Fibroblast of lung (primary cell): ENCODE data around the gene TCP11. TPM values are rescaled to one million over a fixed set of nuclear protein-coding genes. Genes with fewer than 3 reads are reported as not detected.
A peak's percentile ranks its signal among the peaks of the same experiment; 100 is the strongest.

Experiments
- DNase-seq, 2 donors: peaks; one replicate each; pipeline versions ENCODE4 v3.0.0 to v3.0.0-alpha.2; 2010; ENCODE audit warnings: low read depth in 2 of 2
- H2AFZ ChIP-seq: 2 replicates; pipeline ENCODE4 v1.5.1; 2012; ENCODE audit warnings: low read length, control low read depth, inconsistent platforms
- H3K27ac ChIP-seq: 2 replicates; pipeline ENCODE4 v1.5.1; 2011; ENCODE audit warnings: low read length, control low read depth; ENCODE audit not compliant: insufficient read depth
- H3K27me3 ChIP-seq: 2 replicates; pipeline ENCODE4 v1.5.1; 2011; ENCODE audit warnings: mild to moderate bottlenecking, low read length; ENCODE audit not compliant: control insufficient read depth, insufficient read depth
- H3K36me3 ChIP-seq: 2 replicates; pipeline ENCODE4 v1.5.1; 2011; ENCODE audit warnings: low read length; ENCODE audit not compliant: control insufficient read depth, insufficient read depth
- H3K4me1 ChIP-seq: 2 replicates; pipeline ENCODE4 v1.5.1; 2011; ENCODE audit warnings: low read length; ENCODE audit not compliant: control insufficient read depth, insufficient read depth; ENCODE audit errors: extremely low read depth
- H3K4me2 ChIP-seq: 2 replicates; pipeline ENCODE4 v1.5.1; 2011; ENCODE audit warnings: low read length, control low read depth; ENCODE audit not compliant: insufficient read depth; ENCODE audit errors: extremely low read depth
- H3K4me3 ChIP-seq, 4 experiments: fragments of 200-600 bp in 1 of 4; sonication (generic) in 1 of 4; replicated peaks in 1 of 4; 2 replicates each; pipeline ENCODE4 v1.5.1; 2011 to 2016; ENCODE audit warnings: low read length in 4 of 4, low read depth in 3 of 4, mild to moderate bottlenecking in 3 of 4, control low read depth in 2 of 4, inconsistent platforms in 1 of 4, mixed read lengths in 1 of 4; ENCODE audit not compliant: insufficient read depth in 1 of 4; ENCODE audit errors: control extremely low read depth in 1 of 4
- H3K79me2 ChIP-seq: 2 replicates; pipeline ENCODE4 v1.5.1; 2012; ENCODE audit warnings: mild to moderate bottlenecking, low read length, inconsistent platforms; ENCODE audit not compliant: control insufficient read depth, insufficient read depth
- H3K9ac ChIP-seq: 2 replicates; pipeline ENCODE4 v1.5.1; 2011; ENCODE audit warnings: mild to moderate bottlenecking, low read length, control low read depth; ENCODE audit not compliant: insufficient read depth
- H3K9me3 ChIP-seq: 2 replicates; pipeline ENCODE4 v1.5.1; 2012; ENCODE audit warnings: low read depth, low read length; ENCODE audit not compliant: control insufficient read depth, insufficient read depth
- H4K20me1 ChIP-seq: 2 replicates; pipeline ENCODE4 v1.5.1; 2011; ENCODE audit warnings: low read length; ENCODE audit not compliant: control insufficient read depth, insufficient read depth; ENCODE audit errors: extremely low read depth
- EZH2 ChIP-seq: IDR thresholded peaks from 2 replicates; pipeline ENCODE4 v1.5.1; 2012; ENCODE audit warnings: low read length, control low read depth, mild to moderate bottlenecking; ENCODE audit errors: missing control alignments
- polyA plus RNA-seq, 2 donors: library from polyadenylated mRNA; depleted of rRNA in 1 of 2; stranded (reverse) in 1 of 2; unstranded in 1 of 2; fragments of >200 nt; gene quantifications; 2 replicates each; pipeline ENCODE4 v1.2.1, GENCODE V29; 2011 to 2012; ENCODE audit warnings: missing spikeins in 1 of 2
- total RNA-seq: library from RNA; depleted of rRNA; stranded (reverse); fragments of >200 nt; gene quantifications from 2 replicates; pipeline ENCODE4 v1.2.1, GENCODE V29; 2014
- TF ChIP-seq, protein P1 (sequence below), 2 donors: IDR thresholded peaks in 1 of 2; conservative IDR thresholded peaks in 1 of 2; 1 replicate in 1 of 2; 2 replicates in 1 of 2; pipeline ENCODE4 v1.5.1; 2011 to 2012; ENCODE audit warnings: low read length in 2 of 2, control low read depth in 1 of 2, inconsistent platforms in 1 of 2, low read depth in 1 of 2, mild to moderate bottlenecking in 1 of 2

The TCP11 gene
- total and polyA plus RNA-seq, 2 donors (not counting 1 experiment from before 2014, with no cell fraction given), result 0.17 to 0.24 TPM

DNA sequence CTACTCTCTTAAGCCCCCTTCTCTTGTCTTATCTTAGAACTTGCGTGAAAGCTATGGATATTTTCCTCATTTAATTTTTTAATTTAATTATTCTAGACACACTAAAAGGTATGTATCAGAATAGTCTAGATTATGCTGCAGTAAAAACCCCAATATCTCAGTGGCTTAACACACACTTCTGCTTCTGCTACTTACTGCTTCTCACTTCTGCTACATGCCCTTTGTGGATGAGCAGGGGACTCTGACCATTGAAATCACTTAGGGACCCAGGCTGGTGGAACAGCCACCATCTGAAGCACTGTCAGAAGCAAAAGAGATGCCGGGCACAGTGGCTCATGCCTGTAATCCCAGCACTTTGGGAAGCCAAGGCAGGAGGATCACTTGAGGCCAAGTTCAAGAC lies 45.4 kb upstream of the TCP11 start:
- no peak overlapping the region for H3K9ac ChIP-seq
- H4K20me1 ChIP-seq, result no peaks in the 10 kb centered on the region
- no peaks in the 10 kb centered on the region for H3K79me2 ChIP-seq
- no peak for DNase-seq
- H3K27me3 ChIP-seq, result no peaks in the 10 kb centered on the region
- H2AFZ ChIP-seq, result no peak overlapping the region
- no peaks in the 10 kb centered on the region for H3K9me3 ChIP-seq
- H3K4me1 ChIP-seq, result peaks cover 2% of the 10 kb centered on the region
- H3K4me2 ChIP-seq, result no peak overlapping the region
- no peak overlapping the region for H3K27ac ChIP-seq
- H3K4me3 ChIP-seq, result no peak overlapping the region
- H3K36me3 ChIP-seq, result no peaks in the 10 kb centered on the region
- TF ChIP-seq EZH2, result no peak
- TF ChIP-seq, protein P1, sequence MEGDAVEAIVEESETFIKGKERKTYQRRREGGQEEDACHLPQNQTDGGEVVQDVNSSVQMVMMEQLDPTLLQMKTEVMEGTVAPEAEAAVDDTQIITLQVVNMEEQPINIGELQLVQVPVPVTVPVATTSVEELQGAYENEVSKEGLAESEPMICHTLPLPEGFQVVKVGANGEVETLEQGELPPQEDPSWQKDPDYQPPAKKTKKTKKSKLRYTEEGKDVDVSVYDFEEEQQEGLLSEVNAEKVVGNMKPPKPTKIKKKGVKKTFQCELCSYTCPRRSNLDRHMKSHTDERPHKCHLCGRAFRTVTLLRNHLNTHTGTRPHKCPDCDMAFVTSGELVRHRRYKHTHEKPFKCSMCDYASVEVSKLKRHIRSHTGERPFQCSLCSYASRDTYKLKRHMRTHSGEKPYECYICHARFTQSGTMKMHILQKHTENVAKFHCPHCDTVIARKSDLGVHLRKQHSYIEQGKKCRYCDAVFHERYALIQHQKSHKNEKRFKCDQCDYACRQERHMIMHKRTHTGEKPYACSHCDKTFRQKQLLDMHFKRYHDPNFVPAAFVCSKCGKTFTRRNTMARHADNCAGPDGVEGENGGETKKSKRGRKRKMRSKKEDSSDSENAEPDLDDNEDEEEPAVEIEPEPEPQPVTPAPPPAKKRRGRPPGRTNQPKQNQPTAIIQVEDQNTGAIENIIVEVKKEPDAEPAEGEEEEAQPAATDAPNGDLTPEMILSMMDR (conservative IDR thresholded peaks at IDR 0.05 in 1 of 2, IDR thresholded peaks at IDR 0.05 in 1 of 2; ENCODE audit: low read depth in 1 of 2, low read length in 2 of 2), result no peak

DNA sequence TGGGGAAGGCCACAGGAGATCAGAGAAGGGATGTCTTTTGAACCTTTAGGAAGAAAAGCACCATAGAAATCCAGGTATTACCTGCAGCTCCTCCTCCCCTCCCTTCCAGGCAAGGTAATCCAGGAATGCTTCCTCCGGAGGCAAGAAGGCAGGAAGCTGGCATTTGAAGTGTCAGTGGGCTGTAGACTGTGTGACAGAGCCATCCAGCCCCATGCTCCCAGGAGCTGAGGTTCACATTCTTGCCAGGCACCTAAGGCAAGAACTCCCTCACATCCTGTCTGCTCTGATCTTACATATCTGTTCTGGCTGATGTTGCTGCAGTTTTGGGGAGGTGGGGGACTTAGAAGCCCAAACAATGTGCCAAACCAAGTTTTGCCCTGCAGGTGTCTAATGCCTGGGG lies 44.8 kb upstream of the TCP11 start:
- Histone ChIP-seq H2AFZ (no peak overlapping the region), H3K27ac (no peak overlapping the region)
- TF ChIP-seq, protein P1 (conservative IDR thresholded peaks at IDR 0.05 in 1 of 2, IDR thresholded peaks at IDR 0.05 in 1 of 2; ENCODE audit: low read depth in 1 of 2, low read length in 2 of 2), result no peak
- no peak for TF ChIP-seq EZH2

DNA sequence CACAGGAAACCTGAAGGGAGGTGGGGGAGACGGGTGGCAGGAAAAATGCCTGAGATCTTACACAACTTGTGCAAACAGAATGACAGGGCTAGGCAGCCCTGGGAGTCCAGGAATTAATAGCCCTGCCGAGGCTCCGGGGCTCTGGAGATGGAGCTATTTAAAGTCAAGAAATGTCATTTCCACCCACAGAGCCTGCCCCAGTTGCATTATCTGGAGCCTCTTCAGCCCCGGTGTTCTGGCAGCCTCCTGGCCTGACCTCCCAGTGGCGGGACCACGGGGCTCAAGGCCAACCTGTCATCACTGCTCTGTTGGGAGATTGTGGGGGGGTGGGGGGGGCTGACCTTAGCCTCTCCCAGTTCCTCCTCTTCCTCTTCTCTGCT lies 44.2 kb upstream of the TCP11 start:
- no peaks in the 10 kb centered on the region for H4K20me1 ChIP-seq
- H3K4me3 ChIP-seq, result no peak overlapping the region
- H3K27ac ChIP-seq, result no peak overlapping the region
- H3K36me3 ChIP-seq, result no peaks in the 10 kb centered on the region
- no peak overlapping the region for H2AFZ ChIP-seq
- H3K9ac ChIP-seq, result no peak overlapping the region
- no peak for TF ChIP-seq EZH2
- TF ChIP-seq, protein P1 (conservative IDR thresholded peaks at IDR 0.05 in 1 of 2, IDR thresholded peaks at IDR 0.05 in 1 of 2; ENCODE audit: low read depth in 1 of 2, low read length in 2 of 2), result no peak
- no peaks in the 10 kb centered on the region for H3K27me3 ChIP-seq
- H3K4me2 ChIP-seq, result no peak overlapping the region
- no peaks in the 10 kb centered on the region for H3K9me3 ChIP-seq
- DNase-seq, result peak; percentile 28 to 65
- no peaks in the 10 kb centered on the region for H3K79me2 ChIP-seq
- peaks cover 2% of the 10 kb centered on the region for H3K4me1 ChIP-seq

More for the DNA sequence above, 44.8 kb upstream of the TCP11 start:
- Histone ChIP-seq H3K36me3 (no peaks in the 10 kb centered on the region), H4K20me1 (no peaks in the 10 kb centered on the region), H3K27me3 (no peaks in the 10 kb centered on the region), H3K4me2 (no peak overlapping the region), H3K4me1 (peaks cover 2% of the 10 kb centered on the region), H3K4me3 (no peak overlapping the region), H3K9me3 (no peaks in the 10 kb centered on the region), H3K9ac (no peak overlapping the region), H3K79me2 (no peaks in the 10 kb centered on the region)
- no peak for DNase-seq
